GM12878 (cell line): ENCODE measurements around the gene LSM7. TPM values are rescaled to one million over a fixed set of nuclear protein-coding genes. Genes with fewer than 3 reads are reported as not detected.

ENCODE experiments used
- ATF7 ChIP-seq: fragments of 450-650 bp; IDR thresholded peaks from 2 replicates; pipeline ENCODE4 v1.6.1; 2016; ENCODE audit warnings: low read depth, mild to moderate bottlenecking
- BHLHE40 ChIP-seq, 2 experiments: fragments of 450-650 bp in 1 of 2; IDR thresholded peaks; 2 replicates each; pipeline ENCODE4 v1.6.1; 2011 to 2017; ENCODE audit warnings: low read depth in 2 of 2, borderline replicate concordance in 1 of 2, improper control_type of control experiment in 1 of 2, low read length in 1 of 2, mild to moderate bottlenecking in 1 of 2
- CBFB ChIP-seq: IDR thresholded peaks from 2 replicates; pipeline ENCODE4 v1.6.1; 2016; ENCODE audit warnings: antibody characterized with exemption, low read depth
- DPF2 ChIP-seq: fragments of 450-650 bp; IDR thresholded peaks from 2 replicates; pipeline ENCODE4 v1.6.1; 2017; ENCODE audit warnings: mild to moderate bottlenecking
- EED ChIP-seq: sonication (generic); IDR thresholded peaks from 2 replicates; pipeline ENCODE4 v1.6.1; 2016; ENCODE audit warnings: antibody characterized with exemption, low read depth
- EP300 ChIP-seq, 2 experiments: fragments of 150-350 bp in 1 of 2; IDR thresholded peaks; 2 replicates each; pipeline ENCODE4 v1.6.1; 2011 to 2012; ENCODE audit warnings: low read depth in 2 of 2, low read length in 2 of 2, borderline replicate concordance in 1 of 2, improper control_type of control experiment in 1 of 2, inconsistent platforms in 1 of 2; ENCODE audit not compliant: control insufficient read depth in 1 of 2
- GABPA ChIP-seq: IDR thresholded peaks from 2 replicates; pipeline ENCODE4 v1.6.1; 2014; ENCODE audit warnings: antibody characterized with exemption, low read depth, mild to moderate bottlenecking, inconsistent platforms
- HDGF ChIP-seq: fragments of 450-650 bp; IDR thresholded peaks from 2 replicates; pipeline ENCODE4 v1.6.1; 2016; ENCODE audit warnings: antibody characterized with exemption
- IKZF1 ChIP-seq: fragments of 450-650 bp; conservative IDR thresholded peaks from 2 replicates; pipeline ENCODE4 v1.6.1; 2017; ENCODE audit warnings: antibody characterized with exemption, mild to moderate bottlenecking
- JUNB ChIP-seq: IDR thresholded peaks from 2 replicates; pipeline ENCODE4 v1.6.1; 2016; ENCODE audit warnings: antibody characterized with exemption, mild to moderate bottlenecking
- MEF2B ChIP-seq: fragments of 450-650 bp; IDR thresholded peaks from 2 replicates; pipeline ENCODE4 v1.6.1; 2018; ENCODE audit warnings: mild to moderate bottlenecking, moderate library complexity; ENCODE audit not compliant: partially characterized antibody, poor library complexity, severe bottlenecking
- MYC ChIP-seq: IDR thresholded peaks from 2 replicates; pipeline ENCODE4 v1.6.1; 2011; ENCODE audit warnings: mild to moderate bottlenecking, low read length, moderate library complexity, inconsistent platforms; ENCODE audit not compliant: insufficient read depth, insufficient replicate concordance, insufficient read length, severe bottlenecking
- NR2F1 ChIP-seq: fragments of 450-650 bp; conservative IDR thresholded peaks from 2 replicates; pipeline ENCODE4 v1.6.1; 2017; ENCODE audit warnings: mild to moderate bottlenecking
- PAX8 ChIP-seq: fragments of 450-650 bp; IDR thresholded peaks from 2 replicates; pipeline ENCODE4 v1.6.1; 2017; ENCODE audit warnings: mild to moderate bottlenecking, moderate library complexity
- SMAD1 ChIP-seq: fragments of 450-650 bp; IDR thresholded peaks from 2 replicates; pipeline ENCODE4 v1.6.1; 2018; ENCODE audit warnings: mild to moderate bottlenecking, low read depth; ENCODE audit not compliant: partially characterized antibody
- SPI1 ChIP-seq: IDR thresholded peaks from 2 replicates; pipeline ENCODE4 v1.6.1; 2011; ENCODE audit warnings: low read depth, mild to moderate bottlenecking, low read length, moderate library complexity, borderline replicate concordance; ENCODE audit not compliant: insufficient read depth
- SREBF2 ChIP-seq: IDR thresholded peaks from 2 replicates; pipeline ENCODE4 v1.6.1; 2012; ENCODE audit warnings: mild to moderate bottlenecking, low read length
- TBL1XR1 ChIP-seq: IDR thresholded peaks from 2 replicates; pipeline ENCODE4 v1.6.1; 2012; ENCODE audit warnings: low read depth, low read length, improper control_type of control experiment
- YY1 ChIP-seq: IDR thresholded peaks from 2 replicates; pipeline ENCODE4 v1.6.1; 2011; ENCODE audit warnings: low read depth, mild to moderate bottlenecking, low read length
- polyA plus RNA-seq, 11 experiments: library from polyadenylated mRNA; depleted of rRNA in 4 of 11; unstranded in 6 of 11; stranded (reverse) in 5 of 11; fragments of >200 nt; fragmentation: Nextera tagmentation in 4 of 11; fragmentation: Illumina TruSeq in 1 of 11; extraction: Ambion mirVana in 4 of 11; extraction: Trizol in 1 of 11; gene quantifications; 1 replicate in 1 of 11; 2 replicates in 10 of 11; pipeline versions ENCODE4 v1.2.1 to v1.2.3, GENCODE V29; 2011 to 2016; ENCODE audit warnings: inconsistent platforms in 2 of 11, missing spikeins in 2 of 11, low read depth in 1 of 11
- total RNA-seq, 4 experiments: library from RNA; depleted of rRNA in 3 of 4; stranded (reverse); fragments of >200 nt in 3 of 4; fragmentation: Illumina TruSeq in 1 of 4; extraction: Trizol in 1 of 4; gene quantifications; 2 replicates each; pipeline versions ENCODE4 v1.2.1 to v1.2.3, GENCODE V29; 2013 to 2021
- TF ChIP-seq, protein P1 (sequence below): IDR thresholded peaks from 2 replicates; pipeline ENCODE4 v1.6.1; 2012; ENCODE audit warnings: low read length, inconsistent platforms
- TF ChIP-seq, protein P2 (sequence below), 3 experiments: IDR thresholded peaks in 2 of 3; conservative IDR thresholded peaks in 1 of 3; 2 replicates each; pipeline ENCODE4 v1.5.1; 2011; ENCODE audit warnings: low read depth in 3 of 3, low read length in 3 of 3, mild to moderate bottlenecking in 3 of 3, control low read depth in 2 of 3, moderate library complexity in 2 of 3, inconsistent platforms in 1 of 3, mixed read lengths in 1 of 3; ENCODE audit not compliant: control insufficient read depth in 2 of 3, insufficient read depth in 1 of 3; ENCODE audit errors: extremely low read depth in 1 of 3
- TF ChIP-seq, protein P3 (sequence below): IDR thresholded peaks from 2 replicates; pipeline ENCODE4 v1.6.1; 2011; ENCODE audit warnings: low read depth, mild to moderate bottlenecking, low read length, moderate library complexity, borderline replicate concordance; ENCODE audit errors: extremely low read depth
- TF ChIP-seq, protein P4 (sequence below): IDR thresholded peaks from 2 replicates; pipeline ENCODE4 v1.6.1; 2011; ENCODE audit warnings: borderline replicate concordance, low read depth, mild to moderate bottlenecking, moderate library complexity, low read length; ENCODE audit not compliant: insufficient read depth, poor library complexity, severe bottlenecking

LSM7 gene
- total and polyA plus RNA-seq, 10 of the 15 experiments (the other 5 are each of a cell fraction or from before 2014, with no cell fraction given): 24.4 to 424 (median 217) TPM

GRCh38 chr19:2289714-2290435, 38.5 kb downstream of the LSM7 start (continued):
- TF ChIP-seq HDGF: no peak; the same call in 1 of the 2 replicates
- peak; percentile 72 for TF ChIP-seq DPF2
- peak; percentile 64; the same call in 1 of the 2 replicates for TF ChIP-seq TBL1XR1
- no peak for TF ChIP-seq SREBF2
- TF ChIP-seq GABPA: no peak; the same call in 1 of the 2 replicates
- TF ChIP-seq SPI1: peak; percentile 82
- TF ChIP-seq, protein P1, sequence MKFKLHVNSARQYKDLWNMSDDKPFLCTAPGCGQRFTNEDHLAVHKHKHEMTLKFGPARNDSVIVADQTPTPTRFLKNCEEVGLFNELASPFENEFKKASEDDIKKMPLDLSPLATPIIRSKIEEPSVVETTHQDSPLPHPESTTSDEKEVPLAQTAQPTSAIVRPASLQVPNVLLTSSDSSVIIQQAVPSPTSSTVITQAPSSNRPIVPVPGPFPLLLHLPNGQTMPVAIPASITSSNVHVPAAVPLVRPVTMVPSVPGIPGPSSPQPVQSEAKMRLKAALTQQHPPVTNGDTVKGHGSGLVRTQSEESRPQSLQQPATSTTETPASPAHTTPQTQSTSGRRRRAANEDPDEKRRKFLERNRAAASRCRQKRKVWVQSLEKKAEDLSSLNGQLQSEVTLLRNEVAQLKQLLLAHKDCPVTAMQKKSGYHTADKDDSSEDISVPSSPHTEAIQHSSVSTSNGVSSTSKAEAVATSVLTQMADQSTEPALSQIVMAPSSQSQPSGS: no peak
- TF ChIP-seq CBFB: no peak
- TF ChIP-seq SMAD1: no peak
- peak; percentile 59; the same call in 1 of the 2 replicates for TF ChIP-seq JUNB
- TF ChIP-seq NR2F1: peak; percentile 58; the same call in 1 of the 2 replicates
- TF ChIP-seq, protein P2, sequence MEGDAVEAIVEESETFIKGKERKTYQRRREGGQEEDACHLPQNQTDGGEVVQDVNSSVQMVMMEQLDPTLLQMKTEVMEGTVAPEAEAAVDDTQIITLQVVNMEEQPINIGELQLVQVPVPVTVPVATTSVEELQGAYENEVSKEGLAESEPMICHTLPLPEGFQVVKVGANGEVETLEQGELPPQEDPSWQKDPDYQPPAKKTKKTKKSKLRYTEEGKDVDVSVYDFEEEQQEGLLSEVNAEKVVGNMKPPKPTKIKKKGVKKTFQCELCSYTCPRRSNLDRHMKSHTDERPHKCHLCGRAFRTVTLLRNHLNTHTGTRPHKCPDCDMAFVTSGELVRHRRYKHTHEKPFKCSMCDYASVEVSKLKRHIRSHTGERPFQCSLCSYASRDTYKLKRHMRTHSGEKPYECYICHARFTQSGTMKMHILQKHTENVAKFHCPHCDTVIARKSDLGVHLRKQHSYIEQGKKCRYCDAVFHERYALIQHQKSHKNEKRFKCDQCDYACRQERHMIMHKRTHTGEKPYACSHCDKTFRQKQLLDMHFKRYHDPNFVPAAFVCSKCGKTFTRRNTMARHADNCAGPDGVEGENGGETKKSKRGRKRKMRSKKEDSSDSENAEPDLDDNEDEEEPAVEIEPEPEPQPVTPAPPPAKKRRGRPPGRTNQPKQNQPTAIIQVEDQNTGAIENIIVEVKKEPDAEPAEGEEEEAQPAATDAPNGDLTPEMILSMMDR (IDR thresholded peaks at IDR 0.05 in 2 of 3, conservative IDR thresholded peaks at IDR 0.05 in 1 of 3; ENCODE audit: control insufficient read depth in 2 of 3, extremely low read depth in 1 of 3, insufficient read depth in 1 of 3, low read depth in 3 of 3, low read length in 3 of 3): no peak
- TF ChIP-seq, protein P3, sequence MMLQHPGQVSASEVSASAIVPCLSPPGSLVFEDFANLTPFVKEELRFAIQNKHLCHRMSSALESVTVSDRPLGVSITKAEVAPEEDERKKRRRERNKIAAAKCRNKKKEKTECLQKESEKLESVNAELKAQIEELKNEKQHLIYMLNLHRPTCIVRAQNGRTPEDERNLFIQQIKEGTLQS: no peak
- TF ChIP-seq YY1: peak; percentile 35; the same call in 1 of the 2 replicates
- no peak for TF ChIP-seq PAX8
- TF ChIP-seq MEF2B: peak; percentile 46
- TF ChIP-seq EED: peak; percentile 67; the same call in 1 of the 2 replicates
- TF ChIP-seq, protein P4, sequence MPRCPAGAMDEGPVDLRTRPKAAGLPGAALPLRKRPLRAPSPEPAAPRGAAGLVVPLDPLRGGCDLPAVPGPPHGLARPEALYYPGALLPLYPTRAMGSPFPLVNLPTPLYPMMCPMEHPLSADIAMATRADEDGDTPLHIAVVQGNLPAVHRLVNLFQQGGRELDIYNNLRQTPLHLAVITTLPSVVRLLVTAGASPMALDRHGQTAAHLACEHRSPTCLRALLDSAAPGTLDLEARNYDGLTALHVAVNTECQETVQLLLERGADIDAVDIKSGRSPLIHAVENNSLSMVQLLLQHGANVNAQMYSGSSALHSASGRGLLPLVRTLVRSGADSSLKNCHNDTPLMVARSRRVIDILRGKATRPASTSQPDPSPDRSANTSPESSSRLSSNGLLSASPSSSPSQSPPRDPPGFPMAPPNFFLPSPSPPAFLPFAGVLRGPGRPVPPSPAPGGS: peak; percentile 63
- TF ChIP-seq MYC: peak; percentile 65
- peak; percentile 53 to 55; a peak in 2 of 4 replicates for TF ChIP-seq EP300 (IDR thresholded peaks at IDR 0.05; ENCODE audit: borderline replicate concordance in 1 of 2, control insufficient read depth in 1 of 2, low read depth in 2 of 2, low read length in 2 of 2)
- TF ChIP-seq BHLHE40 (IDR thresholded peaks at IDR 0.05; ENCODE audit: borderline replicate concordance in 1 of 2, low read depth in 2 of 2, low read length in 1 of 2): peak; percentile 64 to 78; a peak in 3 of 4 replicates
- TF ChIP-seq ATF7: peak; percentile 31; the same call in 1 of the 2 replicates
- TF ChIP-seq IKZF1: peak; percentile 58
